Body of pancreas (tissue), 4 donors: Measurements from ENCODE around the gene PRKG1. TPM values are rescaled to one million over a fixed set of nuclear protein-coding genes. Genes with fewer than 3 reads are reported as not detected.

Experiments
- ATAC-seq: fragments of 150-250 bp; one replicate; pipeline ENCODE4 v1.9.1; 2016
- DNase-seq, 4 donors: peaks; one replicate each; pipeline ENCODE4 v3.0.0-alpha.2; 2019
- H3K27ac ChIP-seq, 4 donors: fragments of 200-600 bp; sonication (generic); 1 replicate in 3 of 4; 2 replicates in 1 of 4; pipeline versions ENCODE4 v1.5.1 to v1.6.1; 2016 to 2019; ENCODE audit warnings: mild to moderate bottlenecking in 1 of 4, mixed read lengths in 1 of 4, moderate library complexity in 1 of 4
- H3K27me3 ChIP-seq, 2 donors: fragments of 200-600 bp; sonication (generic); one replicate each; pipeline ENCODE4 v1.6.0; 2016; ENCODE audit warnings: mild to moderate bottlenecking in 1 of 2
- H3K36me3 ChIP-seq, 2 donors: fragments of 200-600 bp; sonication (generic); replicated peaks in 1 of 2; 2 replicates each; pipeline ENCODE4 v1.5.1; 2016; ENCODE audit warnings: low read depth in 2 of 2; ENCODE audit not compliant: insufficient read depth in 1 of 2
- H3K4me1 ChIP-seq: fragments of 200-600 bp; sonication (generic); one replicate; pipeline ENCODE4 v1.6.0; 2016
- H3K4me3 ChIP-seq, 2 donors: fragments of 200-600 bp; sonication (generic); 1 replicate in 1 of 2; 2 replicates in 1 of 2; pipeline ENCODE4 v1.5.1; 2016 to 2019
- H3K9me3 ChIP-seq, 3 donors: fragments of 200-600 bp; sonication (generic); 1 replicate in 2 of 3; 2 replicates in 1 of 3; pipeline ENCODE4 v1.5.1; 2016
- POLR2A ChIP-seq, 3 donors: fragments of 450-650 bp; IDR thresholded peaks; one replicate each; pipeline ENCODE4 v1.6.1; 2016; ENCODE audit warnings: antibody characterized with exemption in 3 of 3, mild to moderate bottlenecking in 2 of 3
- WGBS, 2 donors: methylation state at CpG; one replicate each; pipeline ENCODE4 v1.1.5; 2017; 5-methylcytosine and 5-hydroxymethylcytosine counted together
- intact Hi-C: fragments of 100-400 bp; cut with DNase I; formaldehyde crosslinking; loops from one replicate; pipeline ENCODE4 v1.15.1; 2023
- total RNA-seq, 2 donors: library from RNA; depleted of rRNA; stranded (reverse); fragments of >200 nt; gene quantifications; one replicate each; pipeline ENCODE4 v1.1.0, GENCODE V29; 2016
- TF ChIP-seq, protein P1 (sequence below), 7 experiments: fragments of 450-650 bp in 4 of 7; fragments of 200-600 bp in 3 of 7; sonication (generic) in 3 of 7; IDR thresholded peaks; one replicate each; pipeline ENCODE4 v1.5.1; 2016 to 2019; ENCODE audit warnings: antibody characterized with exemption in 7 of 7

PRKG1 gene
- total RNA-seq, 2 donors from 2014 or later, result 14.2 to 18.9 TPM

DNA sequence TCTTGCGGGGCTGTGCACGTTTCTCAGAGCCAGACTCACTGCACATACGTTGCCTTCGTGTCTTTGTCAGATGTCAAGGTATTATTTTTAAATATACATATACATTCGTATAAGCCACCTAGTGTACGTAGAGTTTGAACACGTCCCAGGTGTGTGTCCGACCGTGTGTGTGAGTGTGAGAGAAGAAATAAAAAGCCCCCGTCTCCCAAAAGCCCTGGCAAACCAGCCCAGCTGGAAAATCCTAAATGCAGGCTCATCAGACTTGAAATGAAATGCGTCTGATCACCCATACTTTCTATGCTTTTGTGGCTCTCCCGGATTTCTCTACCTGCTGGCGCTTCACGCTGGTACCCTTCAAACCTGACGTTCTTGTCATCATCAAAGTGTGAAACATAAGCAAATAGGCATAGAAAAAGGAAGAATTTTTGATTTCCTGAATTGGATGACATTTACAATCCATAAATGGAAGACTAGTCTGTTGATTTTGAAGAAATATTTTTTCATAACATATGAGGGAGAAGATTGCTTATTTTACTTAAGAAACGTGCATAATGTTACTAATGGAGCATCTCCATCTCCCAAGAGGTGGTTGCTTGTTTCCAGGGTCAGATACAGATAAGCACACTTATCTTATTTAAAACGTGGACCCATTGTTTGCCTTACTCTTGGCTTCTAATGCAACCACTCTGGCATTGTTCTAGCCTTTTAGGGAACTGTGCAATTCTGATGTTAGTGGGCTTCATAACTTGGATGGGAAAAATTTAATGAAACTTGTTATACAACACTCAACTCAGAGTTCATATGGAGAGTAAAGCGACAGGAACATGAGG, 971 bp downstream of the PRKG1 start:
- ATAC-seq, result no peak
- H3K36me3 ChIP-seq, result no peaks in the 10 kb centered on the region
- TF ChIP-seq POLR2A (IDR thresholded peaks at IDR 0.05), result no peak
- TF ChIP-seq, protein P1, sequence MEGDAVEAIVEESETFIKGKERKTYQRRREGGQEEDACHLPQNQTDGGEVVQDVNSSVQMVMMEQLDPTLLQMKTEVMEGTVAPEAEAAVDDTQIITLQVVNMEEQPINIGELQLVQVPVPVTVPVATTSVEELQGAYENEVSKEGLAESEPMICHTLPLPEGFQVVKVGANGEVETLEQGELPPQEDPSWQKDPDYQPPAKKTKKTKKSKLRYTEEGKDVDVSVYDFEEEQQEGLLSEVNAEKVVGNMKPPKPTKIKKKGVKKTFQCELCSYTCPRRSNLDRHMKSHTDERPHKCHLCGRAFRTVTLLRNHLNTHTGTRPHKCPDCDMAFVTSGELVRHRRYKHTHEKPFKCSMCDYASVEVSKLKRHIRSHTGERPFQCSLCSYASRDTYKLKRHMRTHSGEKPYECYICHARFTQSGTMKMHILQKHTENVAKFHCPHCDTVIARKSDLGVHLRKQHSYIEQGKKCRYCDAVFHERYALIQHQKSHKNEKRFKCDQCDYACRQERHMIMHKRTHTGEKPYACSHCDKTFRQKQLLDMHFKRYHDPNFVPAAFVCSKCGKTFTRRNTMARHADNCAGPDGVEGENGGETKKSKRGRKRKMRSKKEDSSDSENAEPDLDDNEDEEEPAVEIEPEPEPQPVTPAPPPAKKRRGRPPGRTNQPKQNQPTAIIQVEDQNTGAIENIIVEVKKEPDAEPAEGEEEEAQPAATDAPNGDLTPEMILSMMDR (IDR thresholded peaks at IDR 0.05), result no peak
- peaks cover 13% of the 10 kb centered on the region for H3K4me1 ChIP-seq
- H3K9me3 ChIP-seq, result no peaks in the 10 kb centered on the region
- peak overlapping the region; percentile 32 to 38 for H3K4me3 ChIP-seq
- WGBS, 2 donors, result 14 to 17% methylated on average over 18 of the region's 18 CpGs
- no peaks in the 10 kb centered on the region for H3K27me3 ChIP-seq
- intact Hi-C loops, result no loop called here
- peak overlapping the region in 1 of 4 donors; percentile 73 for H3K27ac ChIP-seq
- no peak for DNase-seq

GRCh38 chr10:51075873-51076229, 1.6 kb downstream of the PRKG1 start:
- Histone ChIP-seq H3K4me3 (no peak overlapping the region), H3K27me3 (no peaks in the 10 kb centered on the region), H3K9me3 (no peaks in the 10 kb centered on the region), H3K36me3 (no peaks in the 10 kb centered on the region), H3K27ac (no peak overlapping the region), H3K4me1 (peaks cover 13% of the 10 kb centered on the region)
- intact Hi-C loops, result no loop called here
- WGBS, 2 donors, result 52 to 58% methylated on average over 6 of the region's 6 CpGs
- DNase-seq, result no peak
- ATAC-seq, result no peak
- TF ChIP-seq, protein P1 (IDR thresholded peaks at IDR 0.05), result no peak
- no peak for TF ChIP-seq POLR2A (IDR thresholded peaks at IDR 0.05)

DNA sequence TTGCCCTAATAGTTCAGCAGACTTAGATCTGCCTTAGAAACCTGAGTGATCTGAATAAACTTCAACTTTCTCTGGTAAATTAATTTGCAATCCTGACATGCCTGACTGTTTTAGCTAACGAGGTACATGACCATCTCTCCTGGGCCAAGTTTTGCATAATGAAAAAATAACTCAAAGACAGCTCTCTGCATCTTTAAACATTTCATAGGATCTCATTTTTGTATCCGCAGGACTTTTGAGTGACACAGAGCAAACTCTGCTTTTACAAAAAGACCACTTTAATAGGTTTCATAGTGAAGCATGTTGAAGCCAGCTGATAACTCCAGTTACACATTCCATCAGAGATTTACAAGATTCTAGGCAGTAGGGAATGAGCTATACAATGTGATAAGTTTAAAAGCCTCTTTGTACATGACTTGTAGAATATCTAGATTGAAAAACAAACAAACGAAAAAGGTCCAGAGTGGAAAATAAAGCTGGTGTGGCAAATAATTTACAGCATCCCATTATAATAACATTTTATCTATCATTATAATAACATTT, 2.1 kb downstream of the PRKG1 start:
- Histone ChIP-seq H3K4me1 (peaks cover 13% of the 10 kb centered on the region), H3K27me3 (no peaks in the 10 kb centered on the region), H3K4me3 (no peak overlapping the region), H3K36me3 (no peaks in the 10 kb centered on the region), H3K9me3 (no peaks in the 10 kb centered on the region), H3K27ac (no peak overlapping the region)
- 63 to 65% methylated on average over 3 of the region's 3 CpGs for WGBS, 2 donors
- intact Hi-C loops, result no loop called here
- no peak for ATAC-seq
- DNase-seq, result no peak
- TF ChIP-seq, protein P1 (IDR thresholded peaks at IDR 0.05), result no peak
- no peak for TF ChIP-seq POLR2A (IDR thresholded peaks at IDR 0.05)

DNA sequence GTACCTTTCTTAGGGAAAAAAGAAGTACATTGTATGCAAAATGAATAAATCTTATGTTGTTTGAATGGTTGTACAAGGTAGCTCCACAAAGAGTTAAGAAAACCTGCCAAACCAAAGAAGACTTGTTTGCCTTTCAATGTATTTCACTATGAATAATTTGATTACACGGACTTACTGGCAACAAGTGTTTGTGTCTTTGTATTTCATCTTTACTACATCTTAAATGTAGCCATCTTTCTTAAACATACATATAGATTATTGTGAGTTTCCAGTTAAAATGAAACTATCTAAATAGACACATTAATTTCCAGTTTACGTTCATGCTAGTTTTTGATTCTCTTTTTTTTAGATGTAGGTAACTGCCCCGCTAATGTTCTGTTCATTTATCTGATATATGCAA, 2.8 kb downstream of the PRKG1 start:
- TF ChIP-seq, protein P1 (IDR thresholded peaks at IDR 0.05), result no peak
- no peak for TF ChIP-seq POLR2A (IDR thresholded peaks at IDR 0.05)
- H3K36me3 ChIP-seq, result no peaks in the 10 kb centered on the region
- no peak overlapping the region for H3K4me3 ChIP-seq
- DNase-seq, result no peak
- no peak for ATAC-seq
- H3K27ac ChIP-seq, result no peak overlapping the region
- H3K27me3 ChIP-seq, result no peaks in the 10 kb centered on the region
- intact Hi-C loops, result no loop called here
- WGBS, 2 donors, result 64 to 66% methylated on average over 3 of the region's 3 CpGs
- H3K4me1 ChIP-seq, result peaks cover 13% of the 10 kb centered on the region
- no peaks in the 10 kb centered on the region for H3K9me3 ChIP-seq

- Histone ChIP-seq H3K36me3 (no peaks in the 10 kb centered on the region), H3K4me1 (peaks cover 13% of the 10 kb centered on the region), H3K27me3 (no peaks in the 10 kb centered on the region), H3K27ac (no peak overlapping the region), H3K9me3 (no peaks in the 10 kb centered on the region), H3K4me3 (no peak overlapping the region)
- TF ChIP-seq, protein P1 (IDR thresholded peaks at IDR 0.05), result no peak
- no peak for TF ChIP-seq POLR2A (IDR thresholded peaks at IDR 0.05)
- ATAC-seq (no peak), DNase-seq (no peak)
- intact Hi-C loops, result no loop called here
Measured at GRCh38 chr10:51077507-51077906, 3.2 kb downstream of the PRKG1 start.
